Measurements from ENCODE around the gene ARSA. TPM values are rescaled to one million over a fixed set of nuclear protein-coding genes. Genes with fewer than 3 reads are reported as not detected.
A peak's percentile ranks its signal among the peaks of the same experiment; 100 is the strongest.

Gene ARSA
- total RNA-seq, 4 donors from 2014 or later = 19.5 to 40.0 (median 21.0) TPM

DNA sequence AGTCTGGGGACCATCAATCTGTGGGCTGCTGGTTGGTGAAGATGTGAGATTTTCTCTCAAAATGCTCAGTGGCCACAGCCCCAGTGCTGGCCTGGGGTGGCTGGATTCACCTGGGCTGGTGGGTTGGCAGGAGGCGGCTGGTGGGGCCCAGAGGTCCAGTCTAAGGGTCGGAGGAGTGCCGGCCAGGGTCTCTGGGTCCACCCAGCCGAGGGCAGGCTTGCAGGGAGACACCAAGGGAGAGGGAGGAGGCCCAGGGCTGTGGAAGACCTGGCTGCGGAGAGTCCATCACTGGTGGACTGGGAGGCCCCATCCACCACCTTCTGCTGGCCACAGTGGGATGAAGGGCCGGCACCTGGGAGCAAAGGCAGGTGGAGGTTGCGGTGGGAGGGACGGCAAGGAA, 44.1 kb upstream of the ARSA start:
- Histone ChIP-seq H3K27ac (peak overlapping the region in 3 of 4 donors; percentile 60 to 67 (median 63)), H3K36me3 (no peaks in the 10 kb centered on the region), H3K4me1 (peaks cover 0 to 20% (median 8%) of the 10 kb centered on the region in 3 donors), H3K4me3 (no peak overlapping the region), H3K9me3 (no peaks in the 10 kb centered on the region), H3K27me3 (peaks cover 83% of the 10 kb centered on the region)
- no peak for TF ChIP-seq POLR2A (IDR thresholded peaks at IDR 0.05)
- TF ChIP-seq POLR2AphosphoS5 (IDR thresholded peaks at IDR 0.05) = no peak
- TF ChIP-seq, protein P1, sequence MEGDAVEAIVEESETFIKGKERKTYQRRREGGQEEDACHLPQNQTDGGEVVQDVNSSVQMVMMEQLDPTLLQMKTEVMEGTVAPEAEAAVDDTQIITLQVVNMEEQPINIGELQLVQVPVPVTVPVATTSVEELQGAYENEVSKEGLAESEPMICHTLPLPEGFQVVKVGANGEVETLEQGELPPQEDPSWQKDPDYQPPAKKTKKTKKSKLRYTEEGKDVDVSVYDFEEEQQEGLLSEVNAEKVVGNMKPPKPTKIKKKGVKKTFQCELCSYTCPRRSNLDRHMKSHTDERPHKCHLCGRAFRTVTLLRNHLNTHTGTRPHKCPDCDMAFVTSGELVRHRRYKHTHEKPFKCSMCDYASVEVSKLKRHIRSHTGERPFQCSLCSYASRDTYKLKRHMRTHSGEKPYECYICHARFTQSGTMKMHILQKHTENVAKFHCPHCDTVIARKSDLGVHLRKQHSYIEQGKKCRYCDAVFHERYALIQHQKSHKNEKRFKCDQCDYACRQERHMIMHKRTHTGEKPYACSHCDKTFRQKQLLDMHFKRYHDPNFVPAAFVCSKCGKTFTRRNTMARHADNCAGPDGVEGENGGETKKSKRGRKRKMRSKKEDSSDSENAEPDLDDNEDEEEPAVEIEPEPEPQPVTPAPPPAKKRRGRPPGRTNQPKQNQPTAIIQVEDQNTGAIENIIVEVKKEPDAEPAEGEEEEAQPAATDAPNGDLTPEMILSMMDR (IDR thresholded peaks at IDR 0.05) = no peak
- TF ChIP-seq EP300 (IDR thresholded peaks at IDR 0.05) = no peak
- ATAC-seq = peak; percentile 23
- 100% methylated on average over 1 of the region's 8 CpGs; no CpG with 5 or more reads in 1 of the 2 donors for WGBS, 2 donors (ENCODE audit: low coverage in 1 of 2)

DNA sequence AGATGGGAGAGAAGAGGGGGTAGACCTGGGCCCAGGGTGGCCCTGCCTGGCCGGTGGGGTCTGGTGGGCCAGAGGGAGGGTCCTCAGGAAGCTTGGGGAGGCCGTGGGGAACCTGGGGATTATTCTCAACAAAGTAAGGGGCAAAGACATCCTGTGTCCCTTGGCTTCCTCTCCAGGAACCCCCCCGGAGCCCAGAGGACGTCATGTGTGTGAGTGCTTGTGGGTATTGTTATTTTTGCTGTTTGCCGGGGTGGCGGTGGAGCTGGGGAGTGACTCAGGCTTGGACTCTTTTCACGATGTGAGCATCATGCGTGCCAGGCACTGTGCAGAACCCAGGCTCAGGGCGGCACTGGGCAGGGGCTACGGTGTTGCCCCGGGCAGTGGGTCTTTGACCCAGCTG, 43.7 kb upstream of the ARSA start:
- Histone ChIP-seq H3K9me3 (no peaks in the 10 kb centered on the region), H3K4me3 (no peak overlapping the region), H3K36me3 (no peaks in the 10 kb centered on the region), H3K27me3 (peaks cover 83% of the 10 kb centered on the region), H3K4me1 (peaks cover 0 to 20% (median 8%) of the 10 kb centered on the region in 3 donors), H3K27ac (peak overlapping the region in 3 of 4 donors; percentile 60 to 67 (median 63))
- 53 to 100% methylated on average over 1 to 4 of the region's 11 CpGs for WGBS, 2 donors (ENCODE audit: low coverage in 1 of 2)
- ATAC-seq = no peak
- TF ChIP-seq EP300 (IDR thresholded peaks at IDR 0.05) = no peak
- no peak for TF ChIP-seq POLR2AphosphoS5 (IDR thresholded peaks at IDR 0.05)
- TF ChIP-seq, protein P1 (IDR thresholded peaks at IDR 0.05) = no peak
- TF ChIP-seq POLR2A (IDR thresholded peaks at IDR 0.05) = no peak

DNA sequence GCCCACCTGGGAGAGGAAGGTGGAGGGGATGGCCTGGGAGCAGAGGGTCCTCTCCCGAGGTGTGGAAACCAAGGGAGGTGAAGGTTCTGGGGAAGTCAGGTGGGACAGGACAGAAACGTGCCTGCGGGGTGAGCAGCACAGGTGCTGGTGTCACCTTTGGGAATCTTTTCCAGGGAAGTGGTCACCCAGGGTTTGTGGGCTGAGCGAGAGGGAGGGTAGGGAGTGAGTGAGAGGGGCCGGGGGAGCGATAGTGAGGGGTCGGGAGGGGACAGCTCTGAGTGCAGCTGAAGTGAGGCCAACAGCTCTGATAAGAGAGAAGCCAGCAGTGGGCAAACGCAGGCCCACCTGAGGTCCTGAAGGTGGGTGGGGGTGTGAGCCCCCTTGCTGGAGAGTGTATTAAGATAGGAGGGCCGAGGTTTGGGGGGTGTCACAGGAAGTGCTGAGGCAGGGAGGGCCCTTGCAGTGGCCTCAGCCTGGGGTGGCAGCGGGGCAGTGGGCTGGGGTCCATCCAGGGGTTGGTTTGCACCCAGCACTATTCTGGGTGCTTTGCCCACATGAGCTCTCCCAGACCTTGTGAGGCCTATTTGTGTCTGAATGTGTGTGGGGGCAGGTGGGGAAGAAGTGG, 43.1 kb upstream of the ARSA start:
- Histone ChIP-seq H3K36me3 (no peaks in the 10 kb centered on the region), H3K27me3 (peaks cover 83% of the 10 kb centered on the region), H3K4me1 (peaks cover 0 to 20% (median 8%) of the 10 kb centered on the region in 3 donors), H3K4me3 (no peak overlapping the region), H3K9me3 (no peaks in the 10 kb centered on the region), H3K27ac (peak overlapping the region in 3 of 4 donors; percentile 60 to 67 (median 63))
- no peak for TF ChIP-seq POLR2A (IDR thresholded peaks at IDR 0.05)
- TF ChIP-seq EP300 (IDR thresholded peaks at IDR 0.05) = no peak
- TF ChIP-seq, protein P1 (IDR thresholded peaks at IDR 0.05) = no peak
- no peak for TF ChIP-seq POLR2AphosphoS5 (IDR thresholded peaks at IDR 0.05)
- no peak for ATAC-seq
- WGBS, 2 donors (ENCODE audit: low coverage in 1 of 2) = 47 to 59% methylated on average over 4 to 7 of the region's 10 CpGs

DNA sequence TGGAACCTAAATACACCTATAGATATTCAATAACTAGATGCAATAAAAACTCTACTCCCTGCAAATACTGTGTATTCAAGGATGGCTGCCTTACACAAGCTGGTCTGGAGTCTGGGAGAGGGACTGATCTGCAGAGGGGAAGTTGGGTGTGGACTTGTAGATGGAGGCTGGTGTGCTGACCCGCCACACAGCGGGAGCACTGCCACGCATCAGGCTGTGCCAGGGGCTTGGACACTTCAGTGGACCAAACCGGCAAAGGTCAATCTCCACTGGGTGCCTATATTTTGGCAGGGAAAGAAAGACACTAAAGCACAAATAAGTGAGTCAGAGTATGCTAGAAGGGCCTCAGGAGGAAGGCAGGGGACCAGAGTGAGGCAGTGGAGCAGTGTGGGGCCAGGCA, 42.6 kb upstream of the ARSA start:
- ATAC-seq = no peak
- peaks cover 81% of the 10 kb centered on the region for H3K27me3 ChIP-seq
- TF ChIP-seq POLR2A (IDR thresholded peaks at IDR 0.05) (no peak), EP300 (IDR thresholded peaks at IDR 0.05) (no peak)

DNA sequence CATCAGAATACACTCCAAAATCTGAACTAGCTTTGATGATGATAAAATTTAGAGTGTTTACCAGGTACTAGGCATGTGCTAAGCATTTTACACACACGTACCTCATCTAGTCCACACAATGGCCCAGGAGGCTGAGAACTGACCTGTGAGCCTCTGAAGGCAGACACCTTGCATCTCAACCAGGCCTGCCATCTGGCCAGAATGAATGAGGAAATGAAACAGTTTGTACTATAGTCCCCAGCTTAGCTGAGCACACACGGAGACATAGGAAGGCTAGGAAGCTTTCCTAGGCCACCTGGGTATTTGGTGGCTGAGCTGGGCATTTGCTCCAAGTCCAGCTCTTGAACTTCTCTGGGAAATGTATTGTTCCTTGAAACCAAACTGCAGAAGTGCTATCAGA, 37.8 kb upstream of the ARSA start:
- no peak overlapping the region for H3K4me3 ChIP-seq
- no peak for ATAC-seq
- peaks cover 43% of the 10 kb centered on the region for H3K27me3 ChIP-seq
- TF ChIP-seq EP300 (IDR thresholded peaks at IDR 0.05) (no peak), POLR2AphosphoS5 (IDR thresholded peaks at IDR 0.05) (no peak), POLR2A (IDR thresholded peaks at IDR 0.05) (no peak)
- TF ChIP-seq, protein P1 (IDR thresholded peaks at IDR 0.05) = no peak
- no peaks in the 10 kb centered on the region for H3K9me3 ChIP-seq
- H3K4me1 ChIP-seq = no peaks in the 10 kb centered on the region
- WGBS, 2 donors (ENCODE audit: low coverage in 1 of 2) = 60 to 64% methylated on average over 1 to 2 of the region's 2 CpGs
- no peak overlapping the region for H3K27ac ChIP-seq
- no peaks in the 10 kb centered on the region for H3K36me3 ChIP-seq

More for the DNA sequence above, 42.6 kb upstream of the ARSA start:
- H3K27ac ChIP-seq = peak overlapping the region in 3 of 4 donors; percentile 60 to 67 (median 63)
- H3K36me3 ChIP-seq = no peaks in the 10 kb centered on the region
- no peaks in the 10 kb centered on the region for H3K9me3 ChIP-seq
- no peak overlapping the region for H3K4me3 ChIP-seq
- 72 to 80% methylated on average over 1 to 4 of the region's 4 CpGs for WGBS, 2 donors (ENCODE audit: low coverage in 1 of 2)
- peaks cover 0 to 20% (median 8%) of the 10 kb centered on the region in 3 donors for H3K4me1 ChIP-seq

Measured in gastroesophageal sphincter (tissue), 4 donors.